OCI-LY3 (cell line): ENCODE data around the gene NACC1.

Experiments used
- EZH2phosphoT487 ChIP-seq: fragments of 200-600 bp; shearing (Covaris generic); IDR thresholded peaks from 2 replicates; pipeline ENCODE4 v1.6.1; 2018; ENCODE audit warnings: antibody characterized with exemption, mixed run types, low read depth
- TF ChIP-seq, protein P1 (sequence below): fragments of 200-600, 300-600 bp; sonication (generic); IDR thresholded peaks from 2 replicates; pipeline ENCODE4 v1.5.1; 2014; ENCODE audit warnings: antibody characterized with exemption, low read length, low read depth

DNA sequence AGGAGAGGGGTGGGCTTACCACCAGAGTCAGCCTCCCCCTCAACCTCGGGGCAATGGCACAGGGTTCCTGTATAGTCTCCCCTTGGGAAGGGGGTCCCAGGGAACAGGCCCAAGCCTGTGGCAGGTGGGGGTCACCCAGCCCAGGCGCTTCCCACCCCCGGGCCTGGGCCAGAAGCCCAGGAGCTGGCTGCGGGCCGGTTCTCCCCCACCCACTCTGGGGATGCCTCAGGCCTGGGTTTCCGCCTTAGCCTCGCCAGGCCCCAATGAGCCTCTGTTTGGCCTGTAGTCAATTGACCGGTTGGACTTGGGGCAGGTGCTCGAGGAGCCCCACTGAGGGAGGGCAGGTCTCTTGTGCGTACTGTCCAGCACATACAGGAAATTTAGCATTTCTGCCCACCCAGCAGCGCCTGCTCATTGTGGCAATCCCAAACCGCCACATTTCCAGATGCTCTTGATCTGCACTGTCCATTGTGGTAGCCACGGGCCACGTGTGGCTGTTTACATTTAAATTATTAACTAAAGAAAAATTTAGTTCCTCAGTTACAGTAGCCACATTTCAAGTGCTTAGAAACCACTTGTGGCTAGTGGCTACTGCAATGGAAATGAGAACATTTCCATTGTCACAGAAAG lies 25.3 kb upstream of the NACC1 start:
- TF ChIP-seq, protein P1, sequence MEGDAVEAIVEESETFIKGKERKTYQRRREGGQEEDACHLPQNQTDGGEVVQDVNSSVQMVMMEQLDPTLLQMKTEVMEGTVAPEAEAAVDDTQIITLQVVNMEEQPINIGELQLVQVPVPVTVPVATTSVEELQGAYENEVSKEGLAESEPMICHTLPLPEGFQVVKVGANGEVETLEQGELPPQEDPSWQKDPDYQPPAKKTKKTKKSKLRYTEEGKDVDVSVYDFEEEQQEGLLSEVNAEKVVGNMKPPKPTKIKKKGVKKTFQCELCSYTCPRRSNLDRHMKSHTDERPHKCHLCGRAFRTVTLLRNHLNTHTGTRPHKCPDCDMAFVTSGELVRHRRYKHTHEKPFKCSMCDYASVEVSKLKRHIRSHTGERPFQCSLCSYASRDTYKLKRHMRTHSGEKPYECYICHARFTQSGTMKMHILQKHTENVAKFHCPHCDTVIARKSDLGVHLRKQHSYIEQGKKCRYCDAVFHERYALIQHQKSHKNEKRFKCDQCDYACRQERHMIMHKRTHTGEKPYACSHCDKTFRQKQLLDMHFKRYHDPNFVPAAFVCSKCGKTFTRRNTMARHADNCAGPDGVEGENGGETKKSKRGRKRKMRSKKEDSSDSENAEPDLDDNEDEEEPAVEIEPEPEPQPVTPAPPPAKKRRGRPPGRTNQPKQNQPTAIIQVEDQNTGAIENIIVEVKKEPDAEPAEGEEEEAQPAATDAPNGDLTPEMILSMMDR: no peak
- TF ChIP-seq EZH2phosphoT487: no peak
